GM13977 (cell line): Measurements from ENCODE around the gene ELAPOR1.
A peak's percentile ranks its signal among the peaks of the same experiment; 100 is the strongest.

Experiments
- DNase-seq: peaks from one replicate; pipeline ENCODE4 v3.0.0; 2012; ENCODE audit warnings: low spot score
- in situ Hi-C: fragments of 300-500 bp; cut with MboI; formaldehyde crosslinking; loops from one replicate; pipeline ENCODE4 v1.12.0; 2022; ENCODE audit warnings: low sequenced_read_pairs, low pct_unique_long_range_greater_than_20kb, mixed read lengths, inconsistent platforms; ENCODE audit not compliant: unreplicated experiment
- TF ChIP-seq, protein P1 (sequence below): IDR thresholded peaks from 2 replicates; pipeline ENCODE4 v1.5.1; 2012; ENCODE audit warnings: mild to moderate bottlenecking, control low read depth; ENCODE audit not compliant: insufficient read depth; ENCODE audit errors: extremely low read depth, missing control alignments

The ELAPOR1 gene

DNA sequence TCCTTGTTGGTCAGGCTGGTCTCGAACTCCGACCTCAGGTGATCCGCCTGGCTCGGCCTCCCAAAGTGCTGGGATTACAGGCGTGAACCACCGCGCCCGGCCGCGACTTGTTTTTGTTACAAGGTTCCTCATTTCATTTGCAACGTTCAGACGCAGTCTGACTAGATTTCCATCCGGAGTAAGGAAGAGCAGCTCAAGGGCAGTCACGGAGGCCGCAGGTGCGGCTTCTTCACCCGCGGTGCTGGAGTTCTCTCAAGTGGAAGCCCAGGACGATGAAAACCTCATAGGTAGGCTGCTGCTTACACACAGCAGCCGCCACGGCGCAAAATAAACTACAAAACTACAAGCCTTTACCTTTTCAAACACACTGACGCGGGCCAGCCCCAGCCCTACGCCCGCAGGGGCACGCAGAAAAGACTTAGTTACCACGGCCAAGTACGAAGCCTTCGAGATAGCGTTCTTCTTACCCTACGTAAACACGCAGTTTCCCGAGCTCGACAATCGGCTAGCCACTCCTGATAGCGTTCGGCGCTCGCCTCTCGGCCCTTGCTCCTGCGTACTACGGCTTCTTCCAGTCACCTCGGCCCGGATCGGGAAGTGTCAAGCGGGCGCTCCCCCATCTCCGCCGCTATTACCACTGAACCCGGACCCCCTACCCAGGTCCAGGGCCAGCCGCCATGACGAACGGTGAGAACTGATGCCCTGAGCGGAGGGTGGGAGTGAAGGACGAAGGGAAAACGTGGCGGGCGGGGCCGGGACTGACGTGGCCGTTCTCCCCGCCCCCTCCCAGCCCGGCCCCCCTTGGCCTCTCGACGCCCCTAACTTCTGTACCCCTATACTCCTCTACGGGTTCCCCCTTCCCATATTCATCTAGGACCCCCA is 23.5 kb upstream of the ELAPOR1 start, which contains the start of gene TMEM167B:
Gene TMEM167B, plus strand, starts transcription at position 569 of the 882 bp plus-strand sequence. Its CDS starts 109 bp downstream, at position 678.
- peak; percentile 87 for DNase-seq
- in situ Hi-C loops = no loop called here

DNA sequence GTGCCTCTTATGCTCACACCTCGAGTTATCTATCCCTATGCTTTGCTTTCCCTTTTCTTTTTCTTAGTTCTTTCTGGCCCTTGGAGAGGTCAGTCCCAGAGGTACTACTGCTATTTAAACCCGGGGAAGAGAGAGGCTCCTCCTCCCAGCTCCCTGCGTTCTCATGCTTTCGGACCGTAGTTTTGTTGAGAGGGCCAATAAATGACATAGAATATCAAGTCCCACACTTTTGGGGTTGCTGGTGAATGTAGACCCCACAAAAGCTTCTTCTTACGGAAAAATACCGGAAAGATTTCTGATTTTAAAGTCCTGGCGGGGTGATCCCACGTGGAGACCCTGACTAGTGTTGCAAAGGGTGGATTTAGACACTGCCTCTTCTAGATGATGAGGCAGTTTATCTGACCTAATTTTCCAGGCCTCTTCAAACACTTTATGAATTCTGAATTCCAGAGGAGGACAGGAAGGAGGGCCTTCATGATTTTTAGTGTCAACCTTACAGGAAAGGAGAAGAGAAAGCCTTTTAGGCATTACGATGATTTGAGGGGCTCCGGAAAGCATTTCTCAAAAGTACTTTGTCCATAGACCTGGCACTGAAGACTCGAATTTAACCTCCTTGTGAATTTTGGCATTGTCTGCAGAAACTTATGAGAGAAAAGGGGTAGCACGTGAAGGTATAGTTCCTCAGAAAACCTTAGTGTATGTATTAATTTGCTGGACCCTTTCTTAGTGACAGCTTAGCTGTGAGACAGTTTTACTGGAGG is 22.7 kb upstream of the ELAPOR1 start:
- TF ChIP-seq, protein P1, sequence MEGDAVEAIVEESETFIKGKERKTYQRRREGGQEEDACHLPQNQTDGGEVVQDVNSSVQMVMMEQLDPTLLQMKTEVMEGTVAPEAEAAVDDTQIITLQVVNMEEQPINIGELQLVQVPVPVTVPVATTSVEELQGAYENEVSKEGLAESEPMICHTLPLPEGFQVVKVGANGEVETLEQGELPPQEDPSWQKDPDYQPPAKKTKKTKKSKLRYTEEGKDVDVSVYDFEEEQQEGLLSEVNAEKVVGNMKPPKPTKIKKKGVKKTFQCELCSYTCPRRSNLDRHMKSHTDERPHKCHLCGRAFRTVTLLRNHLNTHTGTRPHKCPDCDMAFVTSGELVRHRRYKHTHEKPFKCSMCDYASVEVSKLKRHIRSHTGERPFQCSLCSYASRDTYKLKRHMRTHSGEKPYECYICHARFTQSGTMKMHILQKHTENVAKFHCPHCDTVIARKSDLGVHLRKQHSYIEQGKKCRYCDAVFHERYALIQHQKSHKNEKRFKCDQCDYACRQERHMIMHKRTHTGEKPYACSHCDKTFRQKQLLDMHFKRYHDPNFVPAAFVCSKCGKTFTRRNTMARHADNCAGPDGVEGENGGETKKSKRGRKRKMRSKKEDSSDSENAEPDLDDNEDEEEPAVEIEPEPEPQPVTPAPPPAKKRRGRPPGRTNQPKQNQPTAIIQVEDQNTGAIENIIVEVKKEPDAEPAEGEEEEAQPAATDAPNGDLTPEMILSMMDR = no peak
- DNase-seq = peak; percentile 57
- in situ Hi-C loops = no loop called here

More for the DNA sequence above, 23.5 kb upstream of the ELAPOR1 start, which contains the start of gene TMEM167B:
- TF ChIP-seq, protein P1 = no peak

DNA sequence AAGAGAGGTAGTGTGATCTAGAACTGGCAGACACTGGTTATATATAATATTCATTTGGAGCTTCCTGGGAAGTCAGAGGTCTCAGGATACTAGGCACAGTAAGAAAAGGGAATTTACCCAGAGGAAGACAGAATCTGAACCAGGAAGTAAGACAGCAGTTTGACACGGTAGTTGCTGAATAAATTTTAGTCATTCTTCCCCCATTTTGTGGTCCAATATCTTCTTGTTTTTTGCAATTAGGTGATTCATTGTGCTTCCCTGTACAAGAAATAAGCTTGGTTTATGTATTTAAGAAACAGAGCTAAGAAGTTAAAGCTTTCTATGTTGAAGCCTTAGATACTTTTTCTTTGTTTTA is 22.1 kb upstream of the ELAPOR1 start:
- in situ Hi-C loops = no loop called here
- DNase-seq = no peak
- TF ChIP-seq, protein P1 = no peak

DNA sequence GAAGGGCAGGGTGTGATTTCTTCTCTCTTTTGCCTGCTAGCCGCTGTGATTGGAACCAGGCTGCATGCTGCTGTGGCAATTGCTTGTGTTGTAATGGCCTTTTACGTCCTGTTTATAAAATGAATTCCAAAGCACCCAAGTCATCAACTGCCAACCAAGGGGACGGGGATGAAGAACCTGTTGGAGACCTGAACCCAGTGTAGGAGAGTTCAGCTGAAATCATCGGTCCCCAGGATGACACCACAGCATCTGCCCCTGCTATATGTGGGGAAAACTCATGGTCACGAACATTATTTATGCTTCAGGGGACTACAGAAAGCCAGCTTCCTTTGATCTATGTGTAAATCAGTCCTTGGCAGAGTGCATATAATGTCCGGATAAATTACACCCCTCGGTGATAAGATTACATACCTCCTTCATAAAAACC is 19.5 kb upstream of the ELAPOR1 start:
- TF ChIP-seq, protein P1 = no peak
- in situ Hi-C loops = no loop called here

DNA sequence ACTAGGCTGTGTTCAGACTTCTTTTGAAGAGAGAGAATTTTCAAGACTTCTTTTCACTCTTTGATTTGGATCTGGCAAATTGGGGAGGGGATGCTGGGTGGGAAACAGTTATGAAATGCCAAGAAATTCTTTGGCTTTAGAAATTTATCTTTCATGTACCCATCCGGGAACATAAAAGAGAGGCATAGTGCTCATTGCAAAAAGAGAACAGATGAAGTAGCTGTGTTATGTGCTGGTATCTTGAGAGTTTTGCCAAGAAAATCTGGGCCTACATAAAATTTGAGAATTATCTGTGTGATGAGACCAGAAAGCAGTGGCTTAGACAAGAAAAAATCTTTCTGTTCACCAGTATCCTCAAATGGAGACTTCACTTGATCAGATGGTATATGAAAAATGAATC is 19.0 kb upstream of the ELAPOR1 start:
- in situ Hi-C loops = no loop called here
- no peak for DNase-seq
- TF ChIP-seq, protein P1 = no peak

More for the DNA sequence above, 19.5 kb upstream of the ELAPOR1 start:
- no peak for DNase-seq

DNA sequence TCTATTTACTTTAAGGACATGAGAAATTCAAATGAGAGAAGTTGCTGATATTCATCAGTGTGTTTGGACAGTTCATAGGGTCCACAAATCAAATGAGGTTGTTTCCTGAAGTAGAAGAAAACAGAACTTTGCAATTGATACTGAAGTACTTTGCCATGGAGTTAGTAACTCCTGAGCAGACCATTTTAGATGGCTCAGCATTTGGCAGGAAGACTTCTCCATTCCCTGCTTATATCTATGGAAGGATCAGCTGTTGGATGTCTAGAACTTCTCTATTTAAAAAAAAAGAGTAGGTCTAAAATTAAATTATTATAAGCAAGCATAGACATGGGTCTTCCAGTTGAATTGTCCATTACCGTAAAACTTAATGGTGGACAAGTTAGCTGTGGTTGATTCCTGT is 18.3 kb upstream of the ELAPOR1 start:
- in situ Hi-C loops = no loop called here
- TF ChIP-seq, protein P1 = no peak
- DNase-seq = no peak
